ENCODE data around the gene YY1.
"Not testable (repeated sequence)": the region's sequence is repeated elsewhere in the genome, so short reads cannot be mapped to it uniquely, and the experiment has no call there.

YY1 gene

GRCh38 chr14:100222224-100223093, 16.5 kb upstream of the YY1 start:
- CTCF ChIA-PET, result interaction anchor here (0.9 to 7.7 kb wide), 10 partner anchors 10 to 150 kb away, joined by 3 to 58 read pairs (median 6); no protein-coding TSS in a partner anchor
- H3K36me3 Mint-ChIP-seq, result peaks cover 9% of the 10 kb centered on the region
- no peaks in the 10 kb centered on the region for H3K9me3 Mint-ChIP-seq
- no peak overlapping the region for H3K27ac Mint-ChIP-seq
- peak; percentile 52 for DNase-seq
- peaks cover 11% of the 10 kb centered on the region for H3K4me1 Mint-ChIP-seq
- no peaks in the 10 kb centered on the region for H3K27me3 Mint-ChIP-seq
- H3K4me3 Mint-ChIP-seq, result no peak overlapping the region

GRCh38 chr14:100223332-100224201, 15.4 kb upstream of the YY1 start:
- Mint-ChIP-seq H3K9me3 (no peaks in the 10 kb centered on the region), H3K4me3 (no peak overlapping the region), H3K36me3 (peaks cover 13% of the 10 kb centered on the region), H3K4me1 (peaks cover 11% of the 10 kb centered on the region), H3K27me3 (no peaks in the 10 kb centered on the region), H3K27ac (no peak overlapping the region)
- DNase-seq, result no peak
- CTCF ChIA-PET, result interaction anchor here (0.6 to 7.7 kb wide), 13 partner anchors 9 to 156 kb away, joined by 3 to 58 read pairs (median 3); no protein-coding TSS in a partner anchor

GRCh38 chr14:100224229-100224866, 14.6 kb upstream of the YY1 start:
- no peaks in the 10 kb centered on the region for H3K9me3 Mint-ChIP-seq
- peaks cover 8% of the 10 kb centered on the region for H3K4me1 Mint-ChIP-seq
- no peak overlapping the region for H3K4me3 Mint-ChIP-seq
- H3K27ac Mint-ChIP-seq, result no peak overlapping the region
- no peak for DNase-seq
- H3K36me3 Mint-ChIP-seq, result peaks cover 14% of the 10 kb centered on the region
- H3K27me3 Mint-ChIP-seq, result no peaks in the 10 kb centered on the region
- CTCF ChIA-PET, result interaction anchor here (0.6 to 7.7 kb wide), 12 partner anchors 10 to 159 kb away, joined by 3 to 58 read pairs (median 4); partner anchors contain the start of gene EVL

GRCh38 chr14:100225169-100225568, 13.8 kb upstream of the YY1 start:
- no peaks in the 10 kb centered on the region for H3K9me3 Mint-ChIP-seq

GRCh38 chr14:100230361-100230760, 8.6 kb upstream of the YY1 start:
- CTCF ChIA-PET, result no interaction called here
- Mint-ChIP-seq H3K4me1 (peaks cover 38% of the 10 kb centered on the region), H3K4me3 (no peak overlapping the region), H3K9me3 (no peaks in the 10 kb centered on the region), H3K27me3 (no peaks in the 10 kb centered on the region), H3K36me3 (peaks cover 46% of the 10 kb centered on the region), H3K27ac (peak overlapping the region; percentile 22)
- no peak for DNase-seq

More at GRCh38 chr14:100225169-100225568, 13.8 kb upstream of the YY1 start:
- Mint-ChIP-seq H3K27ac (peak overlapping the region; percentile 67), H3K4me1 (peaks cover 8% of the 10 kb centered on the region), H3K4me3 (no peak overlapping the region), H3K36me3 (peaks cover 22% of the 10 kb centered on the region), H3K27me3 (no peaks in the 10 kb centered on the region)
- CTCF ChIA-PET, result interaction anchor here (1.0 to 7.7 kb wide), 5 partner anchors 9 to 33 kb away, joined by 3 to 58 read pairs (median 15); no protein-coding TSS in a partner anchor
- DNase-seq, result no peak

GRCh38 chr14:100234511-100234910, 4.4 kb upstream of the YY1 start:
- Mint-ChIP-seq H3K36me3 (peaks cover 57% of the 10 kb centered on the region), H3K4me3 (peak overlapping the region; percentile 28)

GRCh38 chr14:100236271-100236818, 2.6 kb upstream of the YY1 start:
- CTCF ChIA-PET, result interaction anchor here (1.0 to 2.1 kb wide), 6 partner anchors 10 to 50 kb away, joined by 3 to 15 read pairs (median 4); no protein-coding TSS in a partner anchor
- Mint-ChIP-seq H3K27ac (peak overlapping the region; percentile 98), H3K36me3 (peaks cover 53% of the 10 kb centered on the region), H3K4me3 (peak overlapping the region; percentile 95), H3K4me1 (peaks cover 63% of the 10 kb centered on the region)
- not testable (repeated sequence) for H3K27me3 Mint-ChIP-seq, H3K9me3 Mint-ChIP-seq, DNase-seq

More at GRCh38 chr14:100234511-100234910, 4.4 kb upstream of the YY1 start:
- H3K4me1 Mint-ChIP-seq, result peaks cover 60% of the 10 kb centered on the region
- H3K27me3 Mint-ChIP-seq, result peaks cover 4% of the 10 kb centered on the region
- H3K27ac Mint-ChIP-seq, result peak overlapping the region; percentile 87
- no peaks in the 10 kb centered on the region for H3K9me3 Mint-ChIP-seq
- CTCF ChIA-PET, result interaction anchor here (1.1 to 3.4 kb wide), 4 partner anchors 11 to 40 kb away, joined by 3 to 15 read pairs (median 8); no protein-coding TSS in a partner anchor
- DNase-seq, result peak; percentile 64

- H3K27ac Mint-ChIP-seq, result peak overlapping the region; percentile 98
These were observed 2.1 kb upstream of the YY1 start for GRCh38 chr14:100236881-100237280.

GRCh38 chr14:100237735-100238418, 1.1 kb upstream of the YY1 start:
- peak; percentile 66 for DNase-seq
- Mint-ChIP-seq H3K36me3 (peaks cover 53% of the 10 kb centered on the region), H3K27ac (peak overlapping the region; percentile 98), H3K9me3 (no peaks in the 10 kb centered on the region), H3K27me3 (peaks cover 4% of the 10 kb centered on the region), H3K4me1 (peaks cover 69% of the 10 kb centered on the region), H3K4me3 (peak overlapping the region; percentile 95)
- CTCF ChIA-PET, result interaction anchor here (1.3 to 2.1 kb wide), 4 partner anchors 9 to 48 kb away, joined by 3 to 15 read pairs (median 4); no protein-coding TSS in a partner anchor

More at GRCh38 chr14:100236881-100237280, 2.1 kb upstream of the YY1 start:
- Mint-ChIP-seq H3K36me3 (peaks cover 53% of the 10 kb centered on the region), H3K4me3 (peak overlapping the region; percentile 95), H3K4me1 (peaks cover 66% of the 10 kb centered on the region), H3K9me3 (no peaks in the 10 kb centered on the region), H3K27me3 (peaks cover 4% of the 10 kb centered on the region)
- no peak for DNase-seq
- CTCF ChIA-PET, result interaction anchor here (1.0 to 2.1 kb wide), 6 partner anchors 10 to 49 kb away, joined by 3 to 15 read pairs (median 4); no protein-coding TSS in a partner anchor

- H3K27me3 Mint-ChIP-seq, result peaks cover 4% of the 10 kb centered on the region
- H3K4me1 Mint-ChIP-seq, result peaks cover 63% of the 10 kb centered on the region
- no peaks in the 10 kb centered on the region for H3K9me3 Mint-ChIP-seq
- CTCF ChIA-PET, result interaction anchor here (2.0 kb wide), 1 partner anchor 22 kb away, joined by 8 read pairs; no protein-coding TSS in a partner anchor
- peak; percentile 50 for DNase-seq
- H3K36me3 Mint-ChIP-seq, result peaks cover 51% of the 10 kb centered on the region
- H3K4me3 Mint-ChIP-seq, result peak overlapping the region; percentile 80
- H3K27ac Mint-ChIP-seq, result peak overlapping the region; percentile 92
These were observed 381 bp downstream of the YY1 start for GRCh38 chr14:100239211-100239839.

- Mint-ChIP-seq H3K36me3 (peaks cover 46% of the 10 kb centered on the region), H3K4me3 (peak overlapping the region; percentile 92), H3K4me1 (peaks cover 61% of the 10 kb centered on the region), H3K27ac (peak overlapping the region; percentile 93), H3K9me3 (no peaks in the 10 kb centered on the region), H3K27me3 (peaks cover 4% of the 10 kb centered on the region)
- DNase-seq, result peak; percentile 87
- CTCF ChIA-PET, result interaction anchor here (1.1 to 4.0 kb wide), 10 partner anchors 13 to 259 kb away, joined by 3 to 23 read pairs (median 4); no protein-coding TSS in a partner anchor
These were observed 1.1 kb downstream of the YY1 start for GRCh38 chr14:100239840-100240667.

All from activated naive CD4-positive, alpha-beta T cell treated with anti-CD3 and anti-CD28 coated beads, Interleukin-2, amount 10 ng/mL, durations not matched to agents 7 days and 5 days (primary cell).